Osteocyte (in vitro differentiated cells): ENCODE results near the gene ROPN1. TPM values are rescaled to one million over a fixed set of nuclear protein-coding genes. Genes with fewer than 3 reads are reported as not detected.
A peak's percentile ranks its signal among the peaks of the same experiment; 100 is the strongest.
"Not testable (repeated sequence)": the region's sequence is repeated elsewhere in the genome, so short reads cannot be mapped to it uniquely, and the experiment has no call there.

ENCODE experiments used
- DNase-seq: peaks from one replicate; pipeline ENCODE4 v3.0.0; 2021; ENCODE audit warnings: mixed read lengths; ENCODE audit not compliant: unreplicated experiment; ENCODE audit errors: extremely low spot score
- H3K27ac Mint-ChIP-seq: one replicate; pipeline ENCODE4 v1.8.0; 2021; ENCODE audit warnings: mild to moderate bottlenecking, mixed read lengths; ENCODE audit not compliant: unreplicated experiment
- H3K27me3 Mint-ChIP-seq: one replicate; pipeline ENCODE4 v1.8.0; 2021; ENCODE audit warnings: mixed read lengths; ENCODE audit not compliant: unreplicated experiment
- H3K36me3 Mint-ChIP-seq: one replicate; pipeline ENCODE4 v1.8.0; 2021; ENCODE audit warnings: mixed read lengths; ENCODE audit not compliant: unreplicated experiment
- H3K4me1 Mint-ChIP-seq: one replicate; pipeline ENCODE4 v1.8.0; 2021; ENCODE audit warnings: mixed read lengths; ENCODE audit not compliant: unreplicated experiment
- H3K4me3 Mint-ChIP-seq: one replicate; pipeline ENCODE4 v1.8.0; 2021; ENCODE audit warnings: mild to moderate bottlenecking, moderate library complexity, mixed read lengths; ENCODE audit not compliant: unreplicated experiment
- H3K9me3 Mint-ChIP-seq: one replicate; pipeline ENCODE4 v1.8.0; 2021; ENCODE audit warnings: mixed read lengths; ENCODE audit not compliant: unreplicated experiment
- CTCF ChIP-seq: fragments of 200-600 bp; sonication (generic); IDR thresholded peaks from 2 replicates; pipeline ENCODE4 v1.5.0; 2021; ENCODE audit warnings: antibody characterized with exemption, mild to moderate bottlenecking, moderate library complexity
- long read RNA-seq: library from polyadenylated mRNA; unstranded; transcript quantifications from one replicate; pipeline ENCODE4 v2.0.0, GENCODE V29; 2021
- total RNA-seq: library from RNA; stranded (reverse); gene quantifications from 2 replicates; pipeline ENCODE4 v1.2.1, GENCODE V29; 2021

ROPN1 gene
- total RNA-seq: not detected in 2 replicates
- long read RNA-seq: 0 reads

GRCh38 chr3:123991730-123992588, at the start of gene ROPN1:
Gene ROPN1, minus strand, starts transcription at chr3:123992124. Its CDS starts 11,643 bp downstream, at chr3:123980481.
- peaks cover 42% of the 10 kb centered on the region for H3K27me3 Mint-ChIP-seq
- H3K36me3 Mint-ChIP-seq, H3K27ac Mint-ChIP-seq, H3K9me3 Mint-ChIP-seq, H3K4me1 Mint-ChIP-seq, DNase-seq: not testable (repeated sequence)
- peak within 1 kb of the TSS; percentile 50 for H3K4me3 Mint-ChIP-seq

- Mint-ChIP-seq H3K4me1 (no peaks in the 10 kb centered on the region), H3K4me3 (no peak overlapping the region), H3K36me3 (no peaks in the 10 kb centered on the region), H3K27me3 (peaks cover 12% of the 10 kb centered on the region), H3K9me3 (no peaks in the 10 kb centered on the region), H3K27ac (no peak overlapping the region)
- no peak for DNase-seq
- no peak for TF ChIP-seq CTCF
Measured at GRCh38 chr3:124041553-124041952, 49.6 kb upstream of the ROPN1 start.

- Mint-ChIP-seq H3K4me1 (peaks cover 13% of the 10 kb centered on the region), H3K9me3 (peaks cover 4% of the 10 kb centered on the region), H3K4me3 (no peak overlapping the region), H3K27ac (no peak overlapping the region), H3K27me3 (peaks cover 17% of the 10 kb centered on the region), H3K36me3 (no peaks in the 10 kb centered on the region)
- no peak for TF ChIP-seq CTCF
- no peak for DNase-seq
Measured at GRCh38 chr3:124037326-124037725, 45.4 kb upstream of the ROPN1 start.

GRCh38 chr3:124036214-124036613, 44.3 kb upstream of the ROPN1 start:
- not testable (repeated sequence) for H3K27ac Mint-ChIP-seq, H3K9me3 Mint-ChIP-seq, H3K4me3 Mint-ChIP-seq, DNase-seq, H3K36me3 Mint-ChIP-seq
- H3K4me1 Mint-ChIP-seq: peaks cover 16% of the 10 kb centered on the region
- H3K27me3 Mint-ChIP-seq: peaks cover 20% of the 10 kb centered on the region

GRCh38 chr3:124035463-124036121, 43.7 kb upstream of the ROPN1 start:
- Mint-ChIP-seq H3K27me3 (peaks cover 23% of the 10 kb centered on the region), H3K36me3 (no peaks in the 10 kb centered on the region), H3K27ac (no peak overlapping the region), H3K9me3 (peaks cover 4% of the 10 kb centered on the region), H3K4me1 (peaks cover 16% of the 10 kb centered on the region), H3K4me3 (peak overlapping the region; percentile 72)
- DNase-seq: no peak
- no peak for TF ChIP-seq CTCF

- no peak for TF ChIP-seq CTCF
Measured at GRCh38 chr3:124034844-124035152, 42.9 kb upstream of the ROPN1 start.

More at GRCh38 chr3:124034844-124035152, 42.9 kb upstream of the ROPN1 start:
- peaks cover 4% of the 10 kb centered on the region for H3K9me3 Mint-ChIP-seq
- no peaks in the 10 kb centered on the region for H3K36me3 Mint-ChIP-seq
- H3K4me1 Mint-ChIP-seq: peaks cover 16% of the 10 kb centered on the region
- no peak for DNase-seq
- no peak overlapping the region for H3K27ac Mint-ChIP-seq
- peaks cover 26% of the 10 kb centered on the region for H3K27me3 Mint-ChIP-seq
- peak overlapping the region; percentile 72 for H3K4me3 Mint-ChIP-seq
